ENCODE data around the gene ATP2A1. TPM values are rescaled to one million over a fixed set of nuclear protein-coding genes. Genes with fewer than 3 reads are reported as not detected.
"Not testable (repeated sequence)": the region's sequence is repeated elsewhere in the genome, so short reads cannot be mapped to it uniquely, and the experiment has no call there.

The ATP2A1 gene
- total and polyA plus RNA-seq, 2 experiments from 2014 or later = 0.13 to 2.3 TPM

DNA sequence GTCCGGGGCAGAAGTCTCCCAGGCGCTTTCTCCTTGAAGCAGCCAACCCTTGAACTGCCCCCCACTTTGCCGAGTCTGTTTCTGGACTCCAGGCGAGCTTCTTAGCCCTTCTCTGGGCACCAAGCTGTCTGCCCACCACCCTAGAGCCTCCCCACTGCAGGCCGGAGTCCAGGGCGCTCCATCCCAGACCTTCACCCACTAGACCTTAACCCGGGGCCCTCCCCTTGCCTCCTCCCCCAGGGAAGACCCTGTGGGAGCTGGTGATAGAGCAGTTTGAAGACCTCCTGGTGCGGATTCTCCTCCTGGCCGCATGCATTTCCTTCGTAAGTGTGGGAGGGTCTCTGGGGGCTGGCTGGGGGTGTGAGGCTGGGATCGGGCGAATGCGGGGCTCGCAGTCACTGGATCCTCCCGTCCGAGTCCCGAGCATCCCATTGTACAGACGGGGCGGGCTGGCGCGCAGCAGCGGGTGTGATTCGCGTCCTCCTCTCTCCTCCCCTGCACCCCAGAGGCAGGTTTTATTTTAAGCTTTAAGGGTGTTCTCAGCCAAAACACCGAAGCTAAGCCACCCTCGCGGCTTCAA is 1.1 kb downstream of the ATP2A1 start:
- no peaks in the 10 kb centered on the region for H3K9me3 ChIP-seq (ENCODE audit: low read depth)
- no peak for DNase-seq (ENCODE audit: low spot score)
- TF ChIP-seq CTCF (IDR thresholded peaks at IDR 0.05; ENCODE audit: poor library complexity) (no peak), EZH2phosphoT487 (IDR thresholded peaks at IDR 0.05; ENCODE audit: low read depth, severe bottlenecking, unreplicated experiment) (no peak), EZH2 (IDR thresholded peaks at IDR 0.05; ENCODE audit: borderline replicate concordance) (no peak)
- no peaks in the 10 kb centered on the region for H3K9me2 ChIP-seq (replicated peaks; ENCODE audit: insufficient read depth)
- no peaks in the 10 kb centered on the region for H3K79me2 ChIP-seq
- H4K20me1 ChIP-seq (ENCODE audit: insufficient read depth, poor library complexity, severe bottlenecking) = no peaks in the 10 kb centered on the region
- no peaks in the 10 kb centered on the region for H3K36me3 ChIP-seq (replicated peaks; ENCODE audit: insufficient read depth, low read depth)
- peak overlapping the region; percentile 99 for H3K4me2 ChIP-seq
- H2AFZ ChIP-seq = peak overlapping the region; percentile 90
- H3K4me1 ChIP-seq (ENCODE audit: insufficient read depth) = peaks cover 13% of the 10 kb centered on the region
- H3K27ac ChIP-seq = no peak overlapping the region
- H3K4me3 ChIP-seq = peak overlapping the region; percentile 51
- 7% methylated on average over 16 of the region's 27 CpGs for WGBS (ENCODE audit: low lambda C conversion rate, missing lambda C conversion rate)
- H3K27me3 ChIP-seq = no peaks in the 10 kb centered on the region

DNA sequence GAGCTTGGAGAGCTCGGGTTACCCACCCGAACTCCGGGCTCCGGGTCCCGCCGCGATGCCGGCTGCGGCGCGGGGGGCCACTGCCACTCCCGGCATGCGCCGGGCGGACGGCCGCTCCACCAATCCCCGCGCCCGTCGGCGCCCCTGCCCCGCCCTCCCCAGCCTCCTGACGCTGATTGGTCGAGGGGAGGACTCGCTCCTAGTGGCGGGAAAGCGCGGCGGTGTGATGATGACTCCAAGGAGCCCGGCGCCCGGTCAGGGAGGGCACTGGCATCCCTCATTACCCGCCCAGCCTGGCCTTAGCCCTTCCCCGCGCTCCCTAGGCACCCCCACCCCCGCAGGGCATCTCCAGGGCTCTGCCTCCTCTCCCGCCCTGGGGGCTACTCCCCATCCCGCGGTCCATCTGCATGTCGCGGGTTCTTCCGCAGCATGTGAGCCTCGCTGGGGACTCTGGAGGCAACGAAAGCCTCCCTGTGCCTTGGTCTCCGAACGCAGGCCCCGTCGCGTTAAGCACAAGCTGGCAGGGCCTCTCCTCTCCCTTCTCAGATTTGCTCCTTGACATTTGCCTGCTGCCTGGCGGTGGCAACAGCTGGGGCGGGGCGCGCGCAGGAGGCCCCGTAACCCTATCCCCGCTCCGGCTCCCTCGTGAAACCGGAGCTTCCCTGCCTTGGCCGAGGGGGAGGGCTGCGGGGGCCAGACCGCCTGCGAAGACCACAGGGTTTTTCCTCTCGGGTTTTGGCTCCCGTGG is 1.7 kb downstream of the ATP2A1 start:
- Histone ChIP-seq H3K79me2 (no peaks in the 10 kb centered on the region), H2AFZ (peak overlapping the region; percentile 92), H3K4me2 (peak overlapping the region; percentile 99), H3K4me1 (ENCODE audit: insufficient read depth) (peaks cover 13% of the 10 kb centered on the region), H3K9me2 (replicated peaks; ENCODE audit: insufficient read depth) (no peaks in the 10 kb centered on the region), H3K9me3 (ENCODE audit: low read depth) (no peaks in the 10 kb centered on the region), H3K27ac (no peak overlapping the region), H3K4me3 (peak overlapping the region; percentile 51), H3K27me3 (no peaks in the 10 kb centered on the region), H3K36me3 (replicated peaks; ENCODE audit: insufficient read depth, low read depth) (no peaks in the 10 kb centered on the region), H4K20me1 (ENCODE audit: insufficient read depth, poor library complexity, severe bottlenecking) (no peaks in the 10 kb centered on the region)
- peak; percentile 95 for DNase-seq (ENCODE audit: low spot score)
- TF ChIP-seq EZH2 (IDR thresholded peaks at IDR 0.05; ENCODE audit: borderline replicate concordance) = no peak
- 1% methylated on average over 57 of the region's 66 CpGs for WGBS (ENCODE audit: low lambda C conversion rate, missing lambda C conversion rate)

DNA sequence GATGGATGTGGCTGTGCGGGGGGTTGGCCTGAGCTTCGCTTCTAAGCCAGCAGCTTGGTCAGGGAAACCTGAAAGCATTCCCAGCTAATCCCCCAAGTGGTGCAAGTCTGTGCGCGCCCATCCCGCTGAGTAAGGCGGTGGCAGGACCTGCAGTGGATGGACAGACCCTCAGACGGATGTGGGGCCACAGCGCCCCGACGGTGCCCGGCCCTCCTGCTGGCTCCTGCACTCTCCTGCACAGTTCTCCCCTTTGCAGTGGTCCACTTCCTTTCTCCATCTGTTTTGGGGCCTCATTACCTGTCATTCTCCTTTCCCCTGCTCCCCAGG is 2.3 kb downstream of the ATP2A1 start:
- no peaks in the 10 kb centered on the region for H3K9me2 ChIP-seq (replicated peaks; ENCODE audit: insufficient read depth)
- peaks cover 13% of the 10 kb centered on the region for H3K4me1 ChIP-seq (ENCODE audit: insufficient read depth)
- 13% methylated on average over 11 of the region's 11 CpGs for WGBS (ENCODE audit: low lambda C conversion rate, missing lambda C conversion rate)
- no peak overlapping the region for H3K4me3 ChIP-seq
- H3K27me3 ChIP-seq = no peaks in the 10 kb centered on the region
- H3K36me3 ChIP-seq (replicated peaks; ENCODE audit: insufficient read depth, low read depth) = no peaks in the 10 kb centered on the region
- H3K27ac ChIP-seq = no peak overlapping the region
- no peaks in the 10 kb centered on the region for H3K9me3 ChIP-seq (ENCODE audit: low read depth)
- no peaks in the 10 kb centered on the region for H3K79me2 ChIP-seq
- no peaks in the 10 kb centered on the region for H4K20me1 ChIP-seq (ENCODE audit: insufficient read depth, poor library complexity, severe bottlenecking)
- peak overlapping the region; percentile 92 for H2AFZ ChIP-seq
- H3K4me2 ChIP-seq = peak overlapping the region; percentile 99
- no peak for DNase-seq (ENCODE audit: low spot score)
- TF ChIP-seq EZH2 (IDR thresholded peaks at IDR 0.05; ENCODE audit: borderline replicate concordance) = no peak
- no peak for TF ChIP-seq CTCF (IDR thresholded peaks at IDR 0.05; ENCODE audit: poor library complexity)
- no peak for TF ChIP-seq EZH2phosphoT487 (IDR thresholded peaks at IDR 0.05; ENCODE audit: low read depth, severe bottlenecking, unreplicated experiment)

DNA sequence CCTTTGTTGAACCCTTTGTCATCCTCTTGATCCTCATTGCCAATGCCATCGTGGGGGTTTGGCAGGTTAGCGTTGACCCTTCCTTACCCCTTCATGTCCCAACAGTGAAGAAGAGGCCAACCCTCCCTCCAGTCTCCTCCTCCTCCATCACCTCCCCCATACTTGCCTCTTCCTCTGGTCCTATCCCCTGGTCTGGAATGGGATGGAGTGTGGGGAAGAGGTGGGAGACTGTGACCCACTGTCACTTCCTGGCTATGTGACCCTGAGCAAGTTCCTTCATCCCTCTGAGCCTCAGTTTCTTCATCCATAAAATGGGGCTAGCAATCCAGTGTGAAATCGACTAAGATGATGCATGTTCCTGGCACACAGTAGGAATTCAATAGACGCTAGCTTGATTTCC is 2.7 kb downstream of the ATP2A1 start:
- no peak overlapping the region for H2AFZ ChIP-seq
- peaks cover 13% of the 10 kb centered on the region for H3K4me1 ChIP-seq (ENCODE audit: insufficient read depth)
- no peaks in the 10 kb centered on the region for H3K9me3 ChIP-seq (ENCODE audit: low read depth)
- no peaks in the 10 kb centered on the region for H3K36me3 ChIP-seq (replicated peaks; ENCODE audit: insufficient read depth, low read depth)
- DNase-seq (ENCODE audit: low spot score) = no peak
- H3K27me3 ChIP-seq = no peaks in the 10 kb centered on the region
- no peak overlapping the region for H3K27ac ChIP-seq
- no peaks in the 10 kb centered on the region for H3K79me2 ChIP-seq
- H3K4me2 ChIP-seq = no peak overlapping the region
- no peaks in the 10 kb centered on the region for H3K9me2 ChIP-seq (replicated peaks; ENCODE audit: insufficient read depth)
- no peak for TF ChIP-seq EZH2phosphoT487 (IDR thresholded peaks at IDR 0.05; ENCODE audit: low read depth, severe bottlenecking, unreplicated experiment)
- TF ChIP-seq EZH2 (IDR thresholded peaks at IDR 0.05; ENCODE audit: borderline replicate concordance) = no peak
- TF ChIP-seq CTCF (IDR thresholded peaks at IDR 0.05; ENCODE audit: poor library complexity) = no peak
- no peak overlapping the region for H3K4me3 ChIP-seq
- WGBS (ENCODE audit: low lambda C conversion rate, missing lambda C conversion rate) = 89% methylated on average over 4 of the region's 4 CpGs
- H4K20me1 ChIP-seq (ENCODE audit: insufficient read depth, poor library complexity, severe bottlenecking) = no peaks in the 10 kb centered on the region

- H3K4me2 ChIP-seq; H3K36me3 ChIP-seq (replicated peaks; ENCODE audit: insufficient read depth, low read depth); H3K27ac ChIP-seq; H3K79me2 ChIP-seq; H3K27me3 ChIP-seq; DNase-seq (ENCODE audit: low spot score); H3K9me3 ChIP-seq (ENCODE audit: low read depth); H2AFZ ChIP-seq; H3K4me3 ChIP-seq; H3K9me2 ChIP-seq (replicated peaks; ENCODE audit: insufficient read depth); H4K20me1 ChIP-seq (ENCODE audit: insufficient read depth, poor library complexity, severe bottlenecking): not testable (repeated sequence)
- H3K4me1 ChIP-seq (ENCODE audit: insufficient read depth) = peaks cover 13% of the 10 kb centered on the region
- WGBS (ENCODE audit: low lambda C conversion rate, missing lambda C conversion rate) = 86% methylated on average over 4 of the region's 4 CpGs
Observed at GRCh38 chr16:28881565-28881964, 3.3 kb downstream of the ATP2A1 start.
